H9 (cell line): ENCODE results near the gene DPYSL5. TPM values are rescaled to one million over a fixed set of nuclear protein-coding genes. Genes with fewer than 3 reads are reported as not detected.

Source experiments
- DNase-seq: peaks from one replicate; pipeline ENCODE4 v3.0.0-alpha.2; 2017
- H2AFZ ChIP-seq: one replicate; pipeline ENCODE4 v1.6.1; 2013; ENCODE audit warnings: mild to moderate bottlenecking, low read length, control low read depth, moderate library complexity
- H2AK5ac ChIP-seq: 2 replicates; pipeline ENCODE4 v1.6.1; 2013; ENCODE audit warnings: low read length, control low read depth, mixed read lengths; ENCODE audit not compliant: insufficient read length
- H2BK120ac ChIP-seq: one replicate; pipeline ENCODE4 v1.6.1; 2013; ENCODE audit warnings: low read depth, mild to moderate bottlenecking, low read length, control low read depth, inconsistent platforms; ENCODE audit not compliant: poor library complexity, severe bottlenecking
- H2BK12ac ChIP-seq: 2 replicates; pipeline ENCODE4 v1.6.1; 2013; ENCODE audit warnings: low read length, control low read depth, mixed read lengths, low read depth; ENCODE audit not compliant: insufficient read length
- H2BK15ac ChIP-seq: 2 replicates; pipeline ENCODE4 v1.6.1; 2013; ENCODE audit warnings: low read depth, low read length, control low read depth
- H2BK20ac ChIP-seq: one replicate; pipeline ENCODE4 v1.6.1; 2013; ENCODE audit warnings: low read depth, mild to moderate bottlenecking, low read length, control low read depth, inconsistent platforms; ENCODE audit not compliant: poor library complexity, severe bottlenecking
- H2BK5ac ChIP-seq: 2 replicates; pipeline ENCODE4 v1.6.1; 2013; ENCODE audit warnings: low read length, control low read depth, mixed read lengths; ENCODE audit not compliant: insufficient read length
- H3K14ac ChIP-seq: 2 replicates; pipeline ENCODE4 v1.6.1; 2013; ENCODE audit warnings: low read length, control low read depth; ENCODE audit not compliant: insufficient read depth
- H3K18ac ChIP-seq: 2 replicates; pipeline ENCODE4 v1.6.1; 2013; ENCODE audit warnings: low read depth, mild to moderate bottlenecking, mixed read lengths, low read length, control low read depth; ENCODE audit not compliant: insufficient read length
- H3K23ac ChIP-seq: 2 replicates; pipeline ENCODE4 v1.6.1; 2013; ENCODE audit warnings: low read length, control low read depth, mixed read lengths, low read depth; ENCODE audit not compliant: insufficient read length
- H3K23me2 ChIP-seq: 2 replicates; pipeline ENCODE4 v1.6.1; 2013; ENCODE audit warnings: low read depth, mild to moderate bottlenecking, mixed read lengths, low read length, control low read depth; ENCODE audit not compliant: insufficient read length, poor library complexity, severe bottlenecking
- H3K27ac ChIP-seq: 2 replicates; pipeline ENCODE4 v1.5.1; 2013; ENCODE audit warnings: low read length, control low read depth, mixed read lengths, low read depth; ENCODE audit not compliant: insufficient read length
- H3K27me3 ChIP-seq: 2 replicates; pipeline ENCODE4 v1.6.1; 2013; ENCODE audit warnings: low read length, control low read depth, inconsistent platforms; ENCODE audit not compliant: insufficient read depth
- H3K4ac ChIP-seq: 2 replicates; pipeline ENCODE4 v1.6.1; 2013; ENCODE audit warnings: low read depth, mild to moderate bottlenecking, control low read depth, inconsistent platforms, low read length, moderate library complexity
- H3K4me1 ChIP-seq: 2 replicates; pipeline ENCODE4 v1.6.1; 2013; ENCODE audit warnings: low read length, control low read depth, inconsistent platforms; ENCODE audit not compliant: insufficient read depth
- H3K4me2 ChIP-seq: 2 replicates; pipeline ENCODE4 v1.6.1; 2013; ENCODE audit warnings: low read length, control low read depth, mixed read lengths; ENCODE audit not compliant: insufficient read length, insufficient read depth
- H3K56ac ChIP-seq: 2 replicates; pipeline ENCODE4 v1.6.1; 2013; ENCODE audit warnings: low read depth, mild to moderate bottlenecking, mixed read lengths, low read length, control low read depth; ENCODE audit not compliant: insufficient read length
- H3K79me1 ChIP-seq: 2 replicates; pipeline ENCODE4 v1.6.1; 2013; ENCODE audit warnings: low read depth, mild to moderate bottlenecking, moderate library complexity, low read length, control low read depth, inconsistent platforms; ENCODE audit not compliant: insufficient read depth, poor library complexity, severe bottlenecking
- H3K79me2 ChIP-seq: 2 replicates; pipeline ENCODE4 v1.6.1; 2013; ENCODE audit warnings: low read length, control low read depth, inconsistent platforms; ENCODE audit not compliant: insufficient read depth
- H3K9ac ChIP-seq: 2 replicates; pipeline ENCODE4 v1.6.1; 2013; ENCODE audit warnings: low read length, control low read depth, mixed read lengths; ENCODE audit not compliant: insufficient read length; ENCODE audit errors: extremely low read depth
- H3K9me3 ChIP-seq: one replicate; pipeline ENCODE4 v1.6.1; 2013; ENCODE audit warnings: low read depth, low read length, inconsistent platforms; ENCODE audit not compliant: control insufficient read depth
- H3T11ph ChIP-seq: one replicate; pipeline ENCODE4 v1.6.1; 2013; ENCODE audit warnings: mild to moderate bottlenecking, low read length, control low read depth, inconsistent platforms
- H4K20me1 ChIP-seq: one replicate; pipeline ENCODE4 v1.6.1; 2013; ENCODE audit not compliant: control insufficient read depth, insufficient read length, insufficient read depth
- H4K5ac ChIP-seq: 2 replicates; pipeline ENCODE4 v1.6.1; 2013; ENCODE audit warnings: low read depth, mild to moderate bottlenecking, mixed read lengths, low read length, control low read depth; ENCODE audit not compliant: insufficient read length
- H4K8ac ChIP-seq: replicated peaks from 2 replicates; pipeline ENCODE4 v1.6.1; 2013; ENCODE audit warnings: low read length, control low read depth, mixed read lengths, low read depth; ENCODE audit not compliant: insufficient read length
- H4K91ac ChIP-seq: 2 replicates; pipeline ENCODE4 v1.6.1; 2013; ENCODE audit warnings: low read depth, mild to moderate bottlenecking, moderate library complexity, mixed read lengths, low read length, control low read depth; ENCODE audit not compliant: insufficient read length
- H3K27ac Mint-ChIP-seq, 3 experiments: 2 replicates in 2 of 3; 3 replicates in 1 of 3; pipeline ENCODE4 v1.8.0; 2020 to 2021; ENCODE audit warnings: mixed read lengths in 3 of 3, mild to moderate bottlenecking in 1 of 3, moderate library complexity in 1 of 3
- H3K27me3 Mint-ChIP-seq: 2 replicates; pipeline ENCODE4 v1.8.0; 2021; ENCODE audit warnings: low read depth, mild to moderate bottlenecking, moderate library complexity, mixed read lengths
- H3K36me3 Mint-ChIP-seq, 3 experiments: 2 replicates in 2 of 3; 3 replicates in 1 of 3; pipeline ENCODE4 v1.8.0; 2020 to 2021; ENCODE audit warnings: low read depth in 3 of 3, mixed read lengths in 3 of 3; ENCODE audit not compliant: insufficient read depth in 1 of 3
- H3K4me1 Mint-ChIP-seq, 2 experiments: 2 replicates each; pipeline ENCODE4 v1.8.0; 2020; ENCODE audit warnings: mixed read lengths in 2 of 2
- H3K4me3 Mint-ChIP-seq, 2 experiments: 2 replicates in 1 of 2; 3 replicates in 1 of 2; pipeline ENCODE4 v1.8.0; 2020 to 2021; ENCODE audit warnings: mild to moderate bottlenecking in 2 of 2, mixed read lengths in 2 of 2, moderate library complexity in 1 of 2
- H3K9me3 Mint-ChIP-seq, 2 experiments: 2 replicates in 1 of 2; 3 replicates in 1 of 2; pipeline ENCODE4 v1.8.0; 2020; ENCODE audit warnings: mild to moderate bottlenecking in 2 of 2, mixed read lengths in 2 of 2, moderate library complexity in 1 of 2
- CTCF ChIP-seq: fragments of 200-600 bp; sonication (generic); conservative IDR thresholded peaks from 3 replicates; pipeline ENCODE4 v1.8.0; 2021; ENCODE audit warnings: antibody characterized with exemption, mild to moderate bottlenecking
- WGBS: extraction: QIAGEN DNeasy Blood & Tissue Kit; methylation state at CpG from one replicate; pipeline ENCODE4 v1.1.7; 2013; ENCODE audit warnings: missing lambda C conversion rate, low lambda C conversion rate, mixed read lengths; ENCODE audit not compliant: insufficient read length; ENCODE audit errors: extremely low coverage; 5-methylcytosine and 5-hydroxymethylcytosine counted together
- total RNA-seq: library from RNA; stranded (reverse); gene quantifications from 2 replicates; pipeline ENCODE4 v1.2.1, GENCODE V29; 2021

The DPYSL5 gene
- total RNA-seq, 1 experiment from 2014 or later = 6.4 TPM

GRCh38 chr2:26934335-26934724, 86.4 kb downstream of the DPYSL5 start:
- peak; percentile 15 for DNase-seq
- Histone ChIP-seq H4K20me1 (no peaks in the 10 kb centered on the region), H3K23me2 (no peaks in the 10 kb centered on the region), H4K8ac (no peak overlapping the region), H2AFZ (no peak overlapping the region), H3K27me3 (no peaks in the 10 kb centered on the region), H2BK12ac (no peak overlapping the region), H2BK120ac (no peak overlapping the region), H3K27ac (no peak overlapping the region), H3K18ac (no peak overlapping the region), H2BK5ac (no peak overlapping the region), H3K56ac (no peak overlapping the region), H4K5ac (no peak overlapping the region), H3K79me1 (no peaks in the 10 kb centered on the region), H3K4me2 (no peak overlapping the region), H3K9me3 (no peaks in the 10 kb centered on the region), H2BK20ac (no peak overlapping the region), H3K4ac (no peak overlapping the region), H3T11ph (no peak overlapping the region), H2AK5ac (no peak overlapping the region), H3K14ac (no peak overlapping the region), H2BK15ac (no peak overlapping the region), H3K23ac (no peak overlapping the region), H3K4me1 (no peaks in the 10 kb centered on the region), H3K9ac (no peak overlapping the region), H3K79me2 (no peaks in the 10 kb centered on the region), H4K91ac (no peak overlapping the region)
- H3K4me3 Mint-ChIP-seq = no peak overlapping the region; a peak in 1 of 5 replicates
- H3K27me3 Mint-ChIP-seq = peaks cover 12% of the 10 kb centered on the region
- no peak for TF ChIP-seq CTCF
- no CpG with 5 or more reads among the region's 10 CpGs for WGBS
- H3K4me1 Mint-ChIP-seq = peaks cover 7 to 8% of the 10 kb centered on the region in 2 experiments; a peak in 3 of 4 replicates
- H3K36me3 Mint-ChIP-seq = peaks cover 0 to 6% (median 0%) of the 10 kb centered on the region in 3 experiments; a peak in 2 of 7 replicates
- no peaks in the 10 kb centered on the region for H3K9me3 Mint-ChIP-seq
- no peak overlapping the region for H3K27ac Mint-ChIP-seq
